ENCODE measurements around the gene GPSM3.

GRCh38 chr6:32208996-32209395 is 16.6 kb upstream of the GPSM3 start:
- TF ChIP-seq CTCF (tag by site-specific recombination; IDR thresholded peaks at IDR 0.05), result no peak
- TF ChIP-seq GLI4 (tag by site-specific recombination; IDR thresholded peaks at IDR 0.05), result no peak
- TF ChIP-seq PRDM6 (tag by site-specific recombination; IDR thresholded peaks at IDR 0.05), result no peak
- TF ChIP-seq ZNF311 (tag by site-specific recombination; IDR thresholded peaks at IDR 0.05; ENCODE audit: borderline replicate concordance), result no peak
- TF ChIP-seq ELK4 (IDR thresholded peaks at IDR 0.05; ENCODE audit: borderline replicate concordance, low read depth, low read length), result no peak
- TF ChIP-seq ZNF121 (tag by site-specific recombination; IDR thresholded peaks at IDR 0.05), result no peak
- TF ChIP-seq ZNF133 (tag by site-specific recombination; IDR thresholded peaks at IDR 0.05), result no peak
